Measurements from ENCODE around the gene CEP57L1. TPM values are rescaled to one million over a fixed set of nuclear protein-coding genes. Genes with fewer than 3 reads are reported as not detected.

The CEP57L1 gene
- total RNA-seq, 2 donors from 2014 or later = 10.1 to 50.1 TPM

DNA sequence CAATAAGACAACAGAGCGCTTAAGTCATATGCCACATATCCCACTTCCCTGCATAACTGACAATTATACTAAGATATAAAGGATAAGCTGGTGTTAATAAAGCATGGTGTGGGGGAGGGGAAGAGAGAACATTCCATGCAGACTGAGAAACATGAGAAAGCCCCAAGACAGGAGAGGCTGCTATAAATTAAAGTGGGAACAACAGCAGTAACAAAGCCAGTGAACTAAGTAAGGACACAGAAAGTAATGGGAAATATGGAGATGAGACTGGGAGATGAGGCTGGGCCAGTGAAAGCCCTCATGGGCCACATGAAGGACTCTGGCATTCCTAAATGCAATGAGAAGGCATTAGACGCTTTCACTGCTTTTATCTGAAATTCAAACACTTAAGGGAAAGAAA is 42.0 kb upstream of the CEP57L1 start:
- DNase-seq (no peak), ATAC-seq (no peak)
- Histone ChIP-seq H3K27me3 (no peaks in the 10 kb centered on the region), H3K27ac (no peak overlapping the region), H3K9me3 (no peaks in the 10 kb centered on the region), H3K36me3 (replicated peaks in 1 of 2; ENCODE audit: insufficient read depth in 1 of 2, low read depth in 2 of 2) (no peaks in the 10 kb centered on the region), H3K4me3 (no peak overlapping the region), H3K4me1 (peaks cover 14% of the 10 kb centered on the region)
- TF ChIP-seq POLR2A (IDR thresholded peaks at IDR 0.05) = no peak
- TF ChIP-seq, protein P1, sequence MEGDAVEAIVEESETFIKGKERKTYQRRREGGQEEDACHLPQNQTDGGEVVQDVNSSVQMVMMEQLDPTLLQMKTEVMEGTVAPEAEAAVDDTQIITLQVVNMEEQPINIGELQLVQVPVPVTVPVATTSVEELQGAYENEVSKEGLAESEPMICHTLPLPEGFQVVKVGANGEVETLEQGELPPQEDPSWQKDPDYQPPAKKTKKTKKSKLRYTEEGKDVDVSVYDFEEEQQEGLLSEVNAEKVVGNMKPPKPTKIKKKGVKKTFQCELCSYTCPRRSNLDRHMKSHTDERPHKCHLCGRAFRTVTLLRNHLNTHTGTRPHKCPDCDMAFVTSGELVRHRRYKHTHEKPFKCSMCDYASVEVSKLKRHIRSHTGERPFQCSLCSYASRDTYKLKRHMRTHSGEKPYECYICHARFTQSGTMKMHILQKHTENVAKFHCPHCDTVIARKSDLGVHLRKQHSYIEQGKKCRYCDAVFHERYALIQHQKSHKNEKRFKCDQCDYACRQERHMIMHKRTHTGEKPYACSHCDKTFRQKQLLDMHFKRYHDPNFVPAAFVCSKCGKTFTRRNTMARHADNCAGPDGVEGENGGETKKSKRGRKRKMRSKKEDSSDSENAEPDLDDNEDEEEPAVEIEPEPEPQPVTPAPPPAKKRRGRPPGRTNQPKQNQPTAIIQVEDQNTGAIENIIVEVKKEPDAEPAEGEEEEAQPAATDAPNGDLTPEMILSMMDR (IDR thresholded peaks at IDR 0.05) = no peak
- intact Hi-C loops (cut with DNase I) = no loop called here
- WGBS, 2 donors = 86 to 89% methylated on average over 2 of the region's 2 CpGs

DNA sequence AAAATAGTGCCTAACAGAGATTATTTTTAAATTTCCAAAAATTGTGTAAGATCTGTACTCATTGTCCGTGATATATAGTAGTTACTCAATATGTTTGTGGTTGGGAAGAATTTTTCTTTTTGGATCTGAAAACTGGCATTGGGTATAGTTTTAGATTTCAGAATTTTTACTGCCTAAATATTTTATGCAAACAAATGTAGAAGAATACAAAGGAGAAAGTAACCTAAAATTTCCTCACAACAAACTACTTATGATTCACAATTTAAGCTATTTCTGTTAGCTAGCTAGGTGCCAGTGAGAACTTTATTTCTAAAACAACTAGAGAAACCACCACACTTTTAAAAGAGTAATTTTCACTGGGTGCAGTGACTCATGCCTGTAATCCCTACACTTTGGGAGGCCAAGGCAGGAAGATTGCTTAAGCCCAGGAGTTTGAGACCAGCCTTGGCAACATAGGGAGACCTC is 39.5 kb upstream of the CEP57L1 start:
- Histone ChIP-seq H3K27ac (no peak overlapping the region), H3K27me3 (no peaks in the 10 kb centered on the region), H3K36me3 (replicated peaks in 1 of 2; ENCODE audit: insufficient read depth in 1 of 2, low read depth in 2 of 2) (no peaks in the 10 kb centered on the region), H3K4me1 (peaks cover 35% of the 10 kb centered on the region), H3K4me3 (no peak overlapping the region), H3K9me3 (no peaks in the 10 kb centered on the region)
- intact Hi-C loops (cut with DNase I) = no loop called here
- no peak for DNase-seq
- TF ChIP-seq, protein P1 (IDR thresholded peaks at IDR 0.05) = no peak
- no peak for TF ChIP-seq POLR2A (IDR thresholded peaks at IDR 0.05)
- no peak for ATAC-seq
- 56 to 84% methylated on average over 1 of the region's 1 CpG for WGBS, 2 donors

DNA sequence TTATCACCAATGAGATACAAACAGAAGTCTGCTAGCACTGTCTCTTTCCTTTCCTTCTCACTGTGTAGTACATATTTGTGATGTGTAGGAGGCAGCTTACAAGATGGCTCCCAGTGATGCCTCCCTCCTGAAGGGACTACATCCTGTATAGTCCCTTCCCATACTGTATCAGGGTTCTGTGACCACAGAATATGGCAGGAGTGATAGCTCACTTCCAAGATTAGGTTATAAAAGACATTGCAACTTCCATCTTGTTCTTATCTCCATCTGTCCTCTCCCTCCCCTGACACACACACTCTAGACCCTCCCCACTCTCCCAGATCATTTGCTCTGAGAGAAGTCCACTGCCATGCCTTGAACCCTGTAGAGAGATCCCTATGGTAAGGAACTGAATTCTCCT is 38.6 kb upstream of the CEP57L1 start:
- no peaks in the 10 kb centered on the region for H3K36me3 ChIP-seq (replicated peaks in 1 of 2; ENCODE audit: insufficient read depth in 1 of 2, low read depth in 2 of 2)
- no peak overlapping the region for H3K27ac ChIP-seq
- TF ChIP-seq POLR2A (IDR thresholded peaks at IDR 0.05) = no peak
- TF ChIP-seq, protein P1 (IDR thresholded peaks at IDR 0.05) = no peak
- DNase-seq (no peak), ATAC-seq (no peak)
- H3K4me3 ChIP-seq = no peak overlapping the region
- peaks cover 34% of the 10 kb centered on the region for H3K4me1 ChIP-seq
- intact Hi-C loops (cut with DNase I) = no loop called here
- no peaks in the 10 kb centered on the region for H3K27me3 ChIP-seq
- H3K9me3 ChIP-seq = no peaks in the 10 kb centered on the region

DNA sequence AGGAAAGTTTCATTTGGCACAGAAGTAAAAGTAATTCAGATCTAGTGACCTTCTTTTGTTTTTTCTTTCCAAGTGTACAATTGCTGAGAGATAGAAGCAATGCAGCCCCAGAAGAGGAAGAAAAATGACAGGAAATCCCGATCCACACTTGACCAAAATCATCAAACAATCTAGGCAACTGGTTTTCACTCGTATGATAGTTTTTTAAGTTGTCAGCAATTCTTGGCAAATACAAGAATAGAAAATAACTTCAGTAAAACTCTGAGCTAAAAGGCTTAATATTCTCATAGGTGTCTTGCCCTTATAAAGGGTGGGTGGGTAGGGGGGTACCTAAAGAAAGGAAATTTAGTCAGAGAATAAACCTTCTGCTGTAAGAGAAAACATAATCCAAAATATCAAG is 36.7 kb upstream of the CEP57L1 start:
- DNase-seq (no peak), ATAC-seq (no peak)
- Histone ChIP-seq H3K9me3 (no peaks in the 10 kb centered on the region), H3K27me3 (no peaks in the 10 kb centered on the region), H3K4me1 (peaks cover 43% of the 10 kb centered on the region), H3K36me3 (replicated peaks in 1 of 2; ENCODE audit: insufficient read depth in 1 of 2, low read depth in 2 of 2) (no peaks in the 10 kb centered on the region), H3K4me3 (no peak overlapping the region), H3K27ac (peak overlapping the region in 3 of 4 donors; percentile 66 to 78 (median 72))
- TF ChIP-seq, protein P1 (IDR thresholded peaks at IDR 0.05) = no peak
- TF ChIP-seq POLR2A (IDR thresholded peaks at IDR 0.05) = no peak
- 40% methylated on average over 2 of the region's 2 CpGs for WGBS, 2 donors
- intact Hi-C loops (cut with DNase I) = no loop called here

DNA sequence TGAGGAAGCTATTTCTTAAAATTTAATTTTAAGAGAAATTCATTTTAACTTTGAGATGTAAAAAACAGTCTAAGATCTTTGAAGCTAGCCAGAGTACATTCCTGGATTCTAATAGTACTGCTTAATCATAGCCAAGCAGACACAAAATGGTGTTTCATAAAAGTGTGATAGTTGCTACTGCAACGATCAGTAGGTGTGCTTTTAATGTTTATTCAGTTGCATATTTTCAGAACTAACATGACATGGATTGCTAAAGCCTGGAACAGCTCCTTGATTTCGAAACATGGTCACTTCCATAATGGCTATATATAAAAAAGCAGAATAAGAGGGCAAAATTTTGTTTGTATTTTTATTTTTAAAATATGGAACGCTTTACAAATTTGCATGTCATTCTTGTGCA is 36.2 kb upstream of the CEP57L1 start:
- intact Hi-C loops (cut with DNase I) = no loop called here
- H3K4me3 ChIP-seq = no peak overlapping the region
- TF ChIP-seq, protein P1 (IDR thresholded peaks at IDR 0.05) = no peak
- peak in 1 of 3 donors; percentile 21 for TF ChIP-seq POLR2A (IDR thresholded peaks at IDR 0.05)
- peak; percentile 94 for ATAC-seq
- peaks cover 43% of the 10 kb centered on the region for H3K4me1 ChIP-seq
- peak in 2 of 4 donors; percentile 23 to 54 for DNase-seq
- 13% methylated on average over 3 of the region's 3 CpGs for WGBS, 2 donors
- no peaks in the 10 kb centered on the region for H3K27me3 ChIP-seq
- H3K27ac ChIP-seq = peak overlapping the region; percentile 56 to 78 (median 69)
- no peaks in the 10 kb centered on the region for H3K36me3 ChIP-seq (replicated peaks in 1 of 2; ENCODE audit: insufficient read depth in 1 of 2, low read depth in 2 of 2)
- H3K9me3 ChIP-seq = no peaks in the 10 kb centered on the region

Data from body of pancreas (tissue), 4 donors.